Measurements from ENCODE around the gene OXA1L. TPM values are rescaled to one million over a fixed set of nuclear protein-coding genes. Genes with fewer than 3 reads are reported as not detected.

The OXA1L gene
- total RNA-seq, 4 donors from 2014 or later, result 38.3 to 87.8 (median 55.9) TPM

DNA sequence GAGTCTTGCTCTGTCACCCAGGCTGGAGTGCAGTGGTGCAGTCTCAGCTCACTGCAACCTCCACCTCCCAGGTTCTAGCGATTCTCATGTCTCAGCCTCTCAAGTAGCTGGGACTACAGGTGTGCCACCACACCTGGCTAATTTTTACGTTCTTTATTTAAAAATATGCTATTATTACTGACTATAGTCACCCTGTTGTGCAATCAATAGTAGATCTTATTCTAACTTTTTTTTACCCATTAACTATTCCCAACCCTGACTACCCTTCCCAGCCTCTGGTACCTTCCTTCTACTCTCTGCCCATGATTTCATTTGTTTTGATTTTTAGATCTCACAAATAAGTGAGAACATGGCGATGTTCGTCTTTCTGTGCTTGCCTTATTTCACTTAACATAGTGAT is 2.5 kb downstream of the OXA1L start:
- intact Hi-C loops (cut with DNase I; ENCODE audit: low total_unique reads), result no loop called here
- Histone ChIP-seq H3K4me3 (no peak overlapping the region), H3K4me1 (no peaks in the 10 kb centered on the region), H3K27me3 (no peaks in the 10 kb centered on the region), H3K9me3 (no peaks in the 10 kb centered on the region), H3K27ac (no peak overlapping the region), H3K36me3 (no peaks in the 10 kb centered on the region)
- TF ChIP-seq, protein P1, sequence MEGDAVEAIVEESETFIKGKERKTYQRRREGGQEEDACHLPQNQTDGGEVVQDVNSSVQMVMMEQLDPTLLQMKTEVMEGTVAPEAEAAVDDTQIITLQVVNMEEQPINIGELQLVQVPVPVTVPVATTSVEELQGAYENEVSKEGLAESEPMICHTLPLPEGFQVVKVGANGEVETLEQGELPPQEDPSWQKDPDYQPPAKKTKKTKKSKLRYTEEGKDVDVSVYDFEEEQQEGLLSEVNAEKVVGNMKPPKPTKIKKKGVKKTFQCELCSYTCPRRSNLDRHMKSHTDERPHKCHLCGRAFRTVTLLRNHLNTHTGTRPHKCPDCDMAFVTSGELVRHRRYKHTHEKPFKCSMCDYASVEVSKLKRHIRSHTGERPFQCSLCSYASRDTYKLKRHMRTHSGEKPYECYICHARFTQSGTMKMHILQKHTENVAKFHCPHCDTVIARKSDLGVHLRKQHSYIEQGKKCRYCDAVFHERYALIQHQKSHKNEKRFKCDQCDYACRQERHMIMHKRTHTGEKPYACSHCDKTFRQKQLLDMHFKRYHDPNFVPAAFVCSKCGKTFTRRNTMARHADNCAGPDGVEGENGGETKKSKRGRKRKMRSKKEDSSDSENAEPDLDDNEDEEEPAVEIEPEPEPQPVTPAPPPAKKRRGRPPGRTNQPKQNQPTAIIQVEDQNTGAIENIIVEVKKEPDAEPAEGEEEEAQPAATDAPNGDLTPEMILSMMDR (IDR thresholded peaks at IDR 0.05), result no peak
- TF ChIP-seq POLR2A (IDR thresholded peaks at IDR 0.05), result no peak
- DNase-seq, result no peak

DNA sequence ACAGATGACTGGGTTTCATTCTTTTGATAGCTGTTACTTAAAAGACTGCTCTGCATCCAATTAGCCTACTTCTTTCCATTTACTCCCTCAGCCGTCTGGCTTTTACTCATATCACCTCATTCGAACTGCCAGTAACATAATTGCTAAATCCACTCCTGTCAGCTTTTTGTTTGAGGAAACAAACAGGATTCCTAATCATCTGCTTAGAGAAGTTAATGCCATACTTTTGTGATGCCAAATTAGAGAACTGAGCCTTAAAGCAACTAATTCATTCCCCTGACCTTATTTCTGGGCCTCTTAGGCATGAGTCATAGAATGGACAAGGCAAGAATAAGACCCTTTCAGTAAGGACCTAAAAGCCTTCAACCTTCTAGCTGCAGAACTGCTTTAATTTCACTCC is 2.9 kb downstream of the OXA1L start:
- intact Hi-C loops (cut with DNase I; ENCODE audit: low total_unique reads), result no loop called here
- TF ChIP-seq, protein P1 (IDR thresholded peaks at IDR 0.05), result no peak
- no peak for TF ChIP-seq POLR2A (IDR thresholded peaks at IDR 0.05)
- H3K4me1 ChIP-seq, result no peaks in the 10 kb centered on the region

GRCh38 chr14:22770481-22771187 is 4.1 kb downstream of the OXA1L start:
- TF ChIP-seq POLR2A (IDR thresholded peaks at IDR 0.05), result no peak
- TF ChIP-seq, protein P1 (IDR thresholded peaks at IDR 0.05), result no peak
- intact Hi-C loops (cut with DNase I; ENCODE audit: low total_unique reads), result no loop called here
- Histone ChIP-seq H3K36me3 (no peaks in the 10 kb centered on the region), H3K4me3 (no peak overlapping the region), H3K27me3 (no peaks in the 10 kb centered on the region), H3K9me3 (no peaks in the 10 kb centered on the region), H3K27ac (no peak overlapping the region), H3K4me1 (no peaks in the 10 kb centered on the region)
- no peak for DNase-seq

More for the DNA sequence above, 2.9 kb downstream of the OXA1L start:
- DNase-seq, result no peak
- H3K27me3 ChIP-seq, result no peaks in the 10 kb centered on the region
- H3K27ac ChIP-seq, result no peak overlapping the region
- H3K4me3 ChIP-seq, result no peak overlapping the region
- H3K36me3 ChIP-seq, result no peaks in the 10 kb centered on the region
- H3K9me3 ChIP-seq, result no peaks in the 10 kb centered on the region

GRCh38 chr14:22772725-22773124 is 6.2 kb downstream of the OXA1L start:
- Histone ChIP-seq H3K4me3 (no peak overlapping the region), H3K27ac (no peak overlapping the region), H3K27me3 (no peaks in the 10 kb centered on the region), H3K4me1 (no peaks in the 10 kb centered on the region), H3K36me3 (no peaks in the 10 kb centered on the region), H3K9me3 (no peaks in the 10 kb centered on the region)
- no peak for TF ChIP-seq POLR2A (IDR thresholded peaks at IDR 0.05)
- TF ChIP-seq, protein P1 (IDR thresholded peaks at IDR 0.05), result no peak
- intact Hi-C loops (cut with DNase I; ENCODE audit: low total_unique reads), result no loop called here
- DNase-seq, result no peak

DNA sequence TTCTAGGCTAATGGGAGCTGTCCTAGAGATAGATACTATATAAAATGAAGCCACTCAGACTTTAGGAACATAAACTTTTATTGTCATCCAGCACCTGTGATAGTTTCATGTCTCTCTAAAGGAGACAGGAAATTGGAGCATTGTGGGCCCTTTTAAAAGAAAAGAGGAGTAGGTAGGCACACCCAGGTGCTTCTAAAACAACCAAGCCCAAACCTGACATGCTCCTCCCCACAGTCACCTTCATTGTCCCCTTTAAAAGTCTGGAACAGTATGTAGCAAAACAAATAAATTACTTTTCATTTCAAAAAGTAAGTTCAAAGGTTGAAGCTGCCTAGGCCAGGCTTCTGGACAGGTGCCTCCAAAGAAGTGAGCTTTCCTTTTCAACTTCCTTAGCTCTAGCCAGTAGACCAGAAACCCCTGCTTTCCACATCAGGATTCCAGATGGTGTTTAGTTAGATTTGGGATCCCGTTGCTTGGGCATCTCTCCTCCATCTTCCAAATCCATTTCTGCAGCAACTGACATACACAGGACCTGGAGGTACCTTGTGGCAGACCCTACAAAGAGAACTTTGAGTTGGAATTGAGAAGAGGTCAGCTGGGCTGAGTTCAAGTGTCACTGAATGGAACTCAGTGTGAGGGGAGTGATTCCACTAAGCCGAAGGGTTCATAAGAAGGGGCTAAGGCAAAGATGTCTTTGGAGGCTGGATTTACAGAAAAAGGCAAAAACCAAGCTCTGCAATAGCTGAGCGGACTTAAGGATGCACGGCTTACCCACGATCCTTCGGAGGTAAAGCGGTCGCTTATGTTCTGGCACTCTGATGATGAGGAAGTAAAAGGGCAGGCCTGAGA is 6.9 kb downstream of the OXA1L start:
- Histone ChIP-seq H3K36me3 (no peaks in the 10 kb centered on the region), H3K27me3 (no peaks in the 10 kb centered on the region), H3K4me1 (no peaks in the 10 kb centered on the region), H3K27ac (no peak overlapping the region), H3K4me3 (no peak overlapping the region), H3K9me3 (no peaks in the 10 kb centered on the region)
- intact Hi-C loops (cut with DNase I; ENCODE audit: low total_unique reads), result no loop called here
- no peak for TF ChIP-seq POLR2A (IDR thresholded peaks at IDR 0.05)
- TF ChIP-seq, protein P1 (IDR thresholded peaks at IDR 0.05), result no peak
- DNase-seq, result no peak
